Caco-2 (cell line): ENCODE results near the gene ROPN1L. TPM values are rescaled to one million over a fixed set of nuclear protein-coding genes. Genes with fewer than 3 reads are reported as not detected.
A peak's percentile ranks its signal among the peaks of the same experiment; 100 is the strongest.

Experiments
- BruUV-seq: library from RNA; stranded (reverse); fragments of 400-500 nt; replicated peaks from 2 replicates; lab custom pipeline; 2021; lab: Mats Ljungman, UMichigan
- CTCF ChIA-PET: fragments of 300-600 bp; sonication (Branson Sonifier 250); formaldehyde crosslinking; loops from one replicate; lab custom pipeline; 2022; ENCODE audit warnings: antibody characterized with exemption; lab: Charles Lee
- POLR2A ChIA-PET: fragments of 300-600 bp; sonication (Branson Sonifier 250); formaldehyde crosslinking; loops from one replicate; lab custom pipeline; 2022; ENCODE audit warnings: antibody characterized with exemption; lab: Charles Lee
- DNase-seq, 2 experiments: peaks; one replicate each; pipeline versions ENCODE4 v3.0.0 to v3.0.0-alpha.2; 2020 to 2022
- H3K27me3 ChIP-seq: replicated peaks from 2 replicates; pipeline ENCODE4 v1.6.0; 2011; ENCODE audit warnings: low read length; ENCODE audit not compliant: control insufficient read depth, insufficient read depth
- H3K36me3 ChIP-seq: 2 replicates; pipeline ENCODE4 v1.5.1; 2011; ENCODE audit warnings: low read length; ENCODE audit not compliant: control insufficient read depth, insufficient read depth
- H3K4me1 ChIP-seq: fragments of 250-450 bp; sonication (Bioruptor Pico); 2 replicates; pipeline ENCODE4 v1.5.1; 2020; ENCODE audit warnings: mild to moderate bottlenecking
- H3K4me3 ChIP-seq: 2 replicates; pipeline ENCODE4 v1.5.1; 2011; ENCODE audit warnings: low read depth, mild to moderate bottlenecking, control low read depth, low read length
- H3K9me3 ChIP-seq: fragments of 250-450 bp; sonication (Bioruptor Pico); 2 replicates; pipeline ENCODE4 v1.5.1; 2020; ENCODE audit warnings: mild to moderate bottlenecking, moderate library complexity
- H3K27ac Mint-ChIP-seq: one replicate; pipeline ENCODE4 v1.8.0; 2022; ENCODE audit warnings: mixed read lengths; ENCODE audit not compliant: unreplicated experiment
- H3K27me3 Mint-ChIP-seq: one replicate; pipeline ENCODE4 v1.8.0; 2022; ENCODE audit warnings: mixed read lengths; ENCODE audit not compliant: insufficient read depth, unreplicated experiment
- H3K36me3 Mint-ChIP-seq: one replicate; pipeline ENCODE4 v1.8.0; 2022; ENCODE audit warnings: mild to moderate bottlenecking, mixed read lengths; ENCODE audit not compliant: insufficient read depth, unreplicated experiment
- H3K4me1 Mint-ChIP-seq: one replicate; pipeline ENCODE4 v1.8.0; 2022; ENCODE audit warnings: low read depth, mixed read lengths; ENCODE audit not compliant: unreplicated experiment
- H3K4me3 Mint-ChIP-seq: one replicate; pipeline ENCODE4 v1.8.0; 2022; ENCODE audit warnings: mild to moderate bottlenecking, moderate library complexity, mixed read lengths; ENCODE audit not compliant: unreplicated experiment
- H3K9me3 Mint-ChIP-seq: one replicate; pipeline ENCODE4 v1.8.0; 2022; ENCODE audit warnings: mixed read lengths; ENCODE audit not compliant: unreplicated experiment
- intact Hi-C: fragments of 100-400 bp; cut with micrococcal nuclease; formaldehyde crosslinking; loops from one replicate; pipeline ENCODE4 v1.10.0; 2022; ENCODE audit not compliant: unreplicated experiment
- total RNA-seq: library from RNA; stranded (reverse); gene quantifications from 2 replicates; pipeline ENCODE4 v1.2.3, GENCODE V29; 2022
- TF ChIP-seq, protein P1 (sequence below), 2 experiments: fragments of 200-600 bp in 1 of 2; IDR thresholded peaks; 1 replicate in 1 of 2; 2 replicates in 1 of 2; pipeline versions ENCODE4 v1.5.1 to v1.8.0; 2011 to 2022; ENCODE audit warnings: antibody characterized with exemption in 1 of 2, control low read depth in 1 of 2, inconsistent platforms in 1 of 2, low read depth in 1 of 2, low read length in 1 of 2, mild to moderate bottlenecking in 1 of 2, moderate library complexity in 1 of 2; ENCODE audit not compliant: insufficient read depth in 1 of 2, severe bottlenecking in 1 of 2, unreplicated experiment in 1 of 2

Gene ROPN1L
- total RNA-seq, 1 experiment from 2014 or later, result 0.48 TPM

DNA sequence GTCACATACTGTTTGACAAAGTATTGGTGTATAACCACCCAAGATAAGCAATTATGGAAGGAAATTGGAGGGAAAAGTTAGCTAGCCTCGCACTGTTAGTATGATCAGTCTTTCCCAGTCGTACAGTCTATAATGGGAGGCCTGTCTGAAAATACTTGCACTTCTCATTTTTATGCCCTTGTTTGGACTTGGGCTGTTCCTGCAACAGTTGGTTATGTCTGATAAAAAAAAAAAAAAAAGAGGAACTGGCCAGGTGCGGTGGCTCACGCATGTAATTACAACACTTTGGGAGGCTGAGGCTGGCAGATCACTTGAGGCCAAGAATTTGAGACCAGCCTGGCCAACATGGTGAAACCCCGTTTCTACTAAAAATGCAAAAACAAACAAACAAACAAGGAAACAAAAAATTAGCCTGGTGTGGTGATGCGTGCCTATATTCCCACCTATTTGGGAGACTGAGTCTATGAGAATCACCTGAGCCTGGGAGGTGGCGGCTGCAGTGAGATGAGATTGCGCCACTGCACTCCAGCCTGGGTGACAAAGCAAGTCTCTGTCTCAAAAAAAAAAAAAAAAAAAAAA is 63.9 kb downstream of the ROPN1L start:
- Mint-ChIP-seq H3K4me1 (peaks cover 20% of the 10 kb centered on the region), H3K27me3 (no peaks in the 10 kb centered on the region), H3K36me3 (no peaks in the 10 kb centered on the region), H3K9me3 (peaks cover 6% of the 10 kb centered on the region), H3K4me3 (no peak overlapping the region), H3K27ac (no peak overlapping the region)
- Histone ChIP-seq H3K27me3 (no peaks in the 10 kb centered on the region), H3K4me3 (no peak overlapping the region), H3K9me3 (no peaks in the 10 kb centered on the region), H3K36me3 (no peaks in the 10 kb centered on the region; the same call in 1 of the 2 replicates), H3K4me1 (peaks cover 31% of the 10 kb centered on the region)
- CTCF ChIA-PET, result no interaction called here
- intact Hi-C loops, result loop anchor here (2.0 kb wide), 1 partner anchor 45 kb away; no protein-coding TSS in a partner anchor
- POLR2A ChIA-PET, result no interaction called here
- BruUV-seq, result no TSS peak
- TF ChIP-seq, protein P1, sequence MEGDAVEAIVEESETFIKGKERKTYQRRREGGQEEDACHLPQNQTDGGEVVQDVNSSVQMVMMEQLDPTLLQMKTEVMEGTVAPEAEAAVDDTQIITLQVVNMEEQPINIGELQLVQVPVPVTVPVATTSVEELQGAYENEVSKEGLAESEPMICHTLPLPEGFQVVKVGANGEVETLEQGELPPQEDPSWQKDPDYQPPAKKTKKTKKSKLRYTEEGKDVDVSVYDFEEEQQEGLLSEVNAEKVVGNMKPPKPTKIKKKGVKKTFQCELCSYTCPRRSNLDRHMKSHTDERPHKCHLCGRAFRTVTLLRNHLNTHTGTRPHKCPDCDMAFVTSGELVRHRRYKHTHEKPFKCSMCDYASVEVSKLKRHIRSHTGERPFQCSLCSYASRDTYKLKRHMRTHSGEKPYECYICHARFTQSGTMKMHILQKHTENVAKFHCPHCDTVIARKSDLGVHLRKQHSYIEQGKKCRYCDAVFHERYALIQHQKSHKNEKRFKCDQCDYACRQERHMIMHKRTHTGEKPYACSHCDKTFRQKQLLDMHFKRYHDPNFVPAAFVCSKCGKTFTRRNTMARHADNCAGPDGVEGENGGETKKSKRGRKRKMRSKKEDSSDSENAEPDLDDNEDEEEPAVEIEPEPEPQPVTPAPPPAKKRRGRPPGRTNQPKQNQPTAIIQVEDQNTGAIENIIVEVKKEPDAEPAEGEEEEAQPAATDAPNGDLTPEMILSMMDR (IDR thresholded peaks at IDR 0.05; ENCODE audit: insufficient read depth in 1 of 2, low read depth in 1 of 2, low read length in 1 of 2, severe bottlenecking in 1 of 2, unreplicated experiment in 1 of 2), result no peak
- DNase-seq, result no peak

- Histone ChIP-seq H3K4me1 (peaks cover 29% of the 10 kb centered on the region), H3K9me3 (no peaks in the 10 kb centered on the region), H3K27me3 (no peaks in the 10 kb centered on the region), H3K36me3 (no peaks in the 10 kb centered on the region; the same call in 1 of the 2 replicates), H3K4me3 (no peak overlapping the region)
- CTCF ChIA-PET, result no interaction called here
- DNase-seq, result no peak
- POLR2A ChIA-PET, result interaction anchor here (0.6 kb wide), 1 partner anchor 41 kb away, joined by 3 read pairs; no protein-coding TSS in a partner anchor
- BruUV-seq, result no TSS peak
- H3K9me3 Mint-ChIP-seq, result peaks cover 6% of the 10 kb centered on the region
- H3K27ac Mint-ChIP-seq, result no peak overlapping the region
- intact Hi-C loops, result loop anchor here (2.0 kb wide), 1 partner anchor 44 kb away; no protein-coding TSS in a partner anchor
- no peak overlapping the region for H3K4me3 Mint-ChIP-seq
- H3K4me1 Mint-ChIP-seq, result peaks cover 16% of the 10 kb centered on the region
- H3K36me3 Mint-ChIP-seq, result no peaks in the 10 kb centered on the region
- TF ChIP-seq, protein P1 (IDR thresholded peaks at IDR 0.05; ENCODE audit: insufficient read depth in 1 of 2, low read depth in 1 of 2, low read length in 1 of 2, severe bottlenecking in 1 of 2, unreplicated experiment in 1 of 2), result no peak
- H3K27me3 Mint-ChIP-seq, result no peaks in the 10 kb centered on the region
Observed at GRCh38 chr5:10506535-10506934, 64.9 kb downstream of the ROPN1L start.

- CTCF ChIA-PET, result no interaction called here
- DNase-seq, result peak; percentile 59 to 82
- Histone ChIP-seq H3K4me3 (no peak overlapping the region), H3K4me1 (peaks cover 28% of the 10 kb centered on the region), H3K36me3 (no peaks in the 10 kb centered on the region; the same call in 1 of the 2 replicates), H3K27me3 (no peaks in the 10 kb centered on the region), H3K9me3 (no peaks in the 10 kb centered on the region)
- POLR2A ChIA-PET, result no interaction called here
- no TSS peak for BruUV-seq
- no peak overlapping the region for H3K4me3 Mint-ChIP-seq
- peaks cover 6% of the 10 kb centered on the region for H3K9me3 Mint-ChIP-seq
- intact Hi-C loops, result loop anchor here (1.0 to 2.0 kb wide), 2 partner anchors 26 to 43 kb away; no protein-coding TSS in a partner anchor
- TF ChIP-seq, protein P1 (IDR thresholded peaks at IDR 0.05; ENCODE audit: insufficient read depth in 1 of 2, low read depth in 1 of 2, low read length in 1 of 2, severe bottlenecking in 1 of 2, unreplicated experiment in 1 of 2), result no peak
- peak overlapping the region; percentile 0 for H3K27ac Mint-ChIP-seq
- H3K4me1 Mint-ChIP-seq, result peaks cover 14% of the 10 kb centered on the region
- H3K36me3 Mint-ChIP-seq, result no peaks in the 10 kb centered on the region
- H3K27me3 Mint-ChIP-seq, result no peaks in the 10 kb centered on the region
Observed at GRCh38 chr5:10507575-10508096, 66.0 kb downstream of the ROPN1L start.
